GOT3 (cell line): Measurements from ENCODE around the gene SLC19A1.
"Not testable (repeated sequence)": the region's sequence is repeated elsewhere in the genome, so short reads cannot be mapped to it uniquely, and the experiment has no call there.

ENCODE experiments used
- DNase-seq: peaks from one replicate; lab custom pipeline; 2025; ENCODE audit warnings: mixed read lengths; lab: John Stamatoyannopoulos, UW

Gene SLC19A1

GRCh38 chr21:45533361-45533845 is 8.8 kb downstream of the SLC19A1 start:
- no peak for DNase-seq

DNA sequence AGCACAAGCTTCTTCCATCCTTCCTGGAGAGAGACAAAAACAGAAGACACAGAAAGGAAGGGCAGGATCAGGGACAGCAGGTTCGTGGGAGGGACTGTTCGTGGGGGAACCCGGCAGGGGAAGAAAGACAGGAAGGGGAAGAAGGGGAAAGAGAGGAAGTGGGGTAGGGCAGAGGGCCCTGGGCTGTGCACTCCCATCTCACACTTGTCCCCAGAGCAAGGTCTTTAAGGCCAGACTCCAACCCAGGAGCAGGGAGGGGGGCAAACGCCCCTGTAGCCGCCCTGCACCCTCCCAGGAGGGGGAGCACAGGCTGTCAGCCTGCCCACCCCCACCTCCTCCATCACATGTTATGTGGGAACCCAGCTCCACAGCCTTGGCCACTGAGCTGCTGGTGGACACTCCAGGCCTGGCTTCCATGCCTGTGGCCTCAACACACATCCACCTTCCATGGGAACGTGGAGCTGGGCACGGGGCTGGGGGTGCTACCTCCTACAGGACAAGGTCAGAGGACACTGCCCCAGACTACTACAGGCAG is 9.3 kb downstream of the SLC19A1 start:
- DNase-seq: no peak

GRCh38 chr21:45531393-45532215 is 10.6 kb downstream of the SLC19A1 start:
- no peak for DNase-seq

DNA sequence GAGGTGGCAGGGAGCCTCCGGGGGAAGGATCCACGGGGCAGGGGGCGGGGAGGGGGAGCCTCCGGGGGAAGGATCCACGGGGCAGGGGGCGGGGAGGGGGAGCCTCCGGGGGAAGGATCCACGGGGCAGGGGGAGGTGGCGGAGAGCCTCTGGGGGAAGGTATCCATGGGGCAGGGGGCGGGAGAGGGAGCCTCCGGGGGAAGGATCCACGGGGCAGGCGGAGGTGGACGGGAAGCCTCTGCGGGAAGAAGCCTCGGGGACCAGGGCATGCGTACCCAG is 11.2 kb downstream of the SLC19A1 start:
- DNase-seq: not testable (repeated sequence)

DNA sequence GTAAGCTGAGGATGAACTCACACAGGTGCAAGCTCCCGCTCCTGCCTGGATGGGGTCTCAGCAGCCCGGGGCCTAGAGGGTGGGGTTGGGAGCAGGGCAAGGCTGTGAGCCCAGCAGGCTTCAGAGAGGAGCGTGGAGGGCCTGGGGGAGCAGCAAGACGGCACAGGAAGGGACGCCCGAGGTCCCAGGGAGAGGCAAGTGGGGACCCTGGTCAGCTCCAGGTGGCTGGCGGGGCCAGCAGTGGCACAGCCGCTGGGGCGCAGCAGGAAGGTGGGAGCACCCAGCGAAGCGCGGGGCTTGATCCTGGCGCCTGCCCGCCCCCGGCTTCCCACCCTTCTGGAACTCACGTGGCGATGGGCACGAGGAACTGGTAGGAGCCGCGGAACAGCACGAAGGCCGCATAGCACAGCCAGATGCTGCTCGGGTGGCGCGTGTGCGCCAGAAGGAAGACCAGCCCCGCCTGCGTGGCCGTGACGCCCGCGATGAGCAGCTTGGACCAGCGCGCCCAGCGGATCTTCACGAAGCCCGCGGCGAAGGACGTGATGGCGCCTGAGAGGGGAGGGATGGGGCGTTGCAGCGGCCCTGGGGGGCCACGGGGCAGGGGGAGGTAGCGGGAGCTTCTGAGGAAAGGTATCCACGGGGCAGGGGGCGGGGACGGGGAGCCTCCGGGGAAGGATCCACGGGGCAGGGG is 11.7 kb downstream of the SLC19A1 start:
- DNase-seq: no peak

GRCh38 chr21:45529785-45530422 is 12.3 kb downstream of the SLC19A1 start:
- DNase-seq: no peak

DNA sequence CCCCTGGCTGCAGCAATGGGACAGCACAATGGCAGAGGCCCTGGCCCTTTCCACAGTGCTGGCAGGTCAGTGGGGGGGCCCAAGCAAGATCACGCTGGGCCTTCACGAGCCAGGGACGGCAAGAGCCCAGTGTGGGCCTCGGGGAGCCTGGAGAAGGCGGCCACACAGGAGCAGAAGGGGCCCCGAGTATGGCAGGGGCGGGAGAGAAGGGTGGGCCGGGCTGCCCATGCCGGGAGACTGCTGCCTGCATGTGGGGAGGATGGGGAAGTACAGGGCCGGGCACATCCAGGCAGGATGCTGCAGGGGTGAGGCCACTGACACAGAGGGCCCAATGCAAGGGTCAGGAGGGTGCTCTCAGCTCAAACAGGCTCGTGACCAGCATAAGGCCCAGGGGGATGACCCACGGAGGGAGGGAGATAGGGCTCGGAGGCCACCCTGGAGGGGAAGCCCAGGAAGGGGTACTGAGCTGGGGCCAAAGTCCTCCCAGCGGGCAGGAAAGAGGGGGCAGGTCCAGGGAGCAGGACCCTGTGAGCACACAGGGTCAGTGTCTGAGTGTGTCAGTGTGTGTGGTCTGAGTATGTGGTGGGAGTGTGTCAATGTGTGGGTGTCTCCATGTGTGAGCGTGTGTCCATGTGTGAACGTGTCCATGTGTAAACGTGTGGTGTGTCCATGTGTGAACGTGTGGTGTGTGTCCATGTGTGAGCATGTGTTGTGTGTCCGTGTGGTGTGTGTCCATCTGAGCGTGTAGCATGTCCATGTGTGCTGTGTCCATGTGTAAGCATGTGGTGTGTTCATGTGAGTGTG is 13.1 kb downstream of the SLC19A1 start:
- DNase-seq: no peak

- no peak for DNase-seq
Observed at GRCh38 chr21:45528028-45528705, 14.1 kb downstream of the SLC19A1 start.

- not testable (repeated sequence) for DNase-seq
Observed at GRCh38 chr21:45527151-45527999, 14.9 kb downstream of the SLC19A1 start.

DNA sequence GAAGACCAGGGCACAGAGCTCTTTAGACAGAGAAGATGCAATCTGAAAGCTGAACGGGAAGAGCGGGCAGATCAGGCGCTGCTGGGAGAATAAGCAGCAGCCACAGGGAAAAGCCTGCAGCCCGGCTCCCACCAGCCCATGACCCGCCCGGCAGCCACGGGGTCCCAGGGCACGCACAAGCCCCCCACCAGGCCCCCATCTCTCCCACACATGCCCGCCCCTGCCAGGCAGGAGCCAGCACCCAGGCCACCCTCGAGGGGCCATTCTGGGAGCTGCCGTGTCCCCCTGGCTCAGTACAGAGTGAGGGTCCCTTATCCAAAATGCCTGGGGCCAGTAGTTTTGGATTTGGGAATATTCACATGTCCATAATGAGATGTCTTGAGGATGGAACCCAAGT is 16.3 kb downstream of the SLC19A1 start:
- no peak for DNase-seq

- DNase-seq: no peak
Observed at GRCh38 chr21:45525153-45525909, 16.9 kb downstream of the SLC19A1 start.

DNA sequence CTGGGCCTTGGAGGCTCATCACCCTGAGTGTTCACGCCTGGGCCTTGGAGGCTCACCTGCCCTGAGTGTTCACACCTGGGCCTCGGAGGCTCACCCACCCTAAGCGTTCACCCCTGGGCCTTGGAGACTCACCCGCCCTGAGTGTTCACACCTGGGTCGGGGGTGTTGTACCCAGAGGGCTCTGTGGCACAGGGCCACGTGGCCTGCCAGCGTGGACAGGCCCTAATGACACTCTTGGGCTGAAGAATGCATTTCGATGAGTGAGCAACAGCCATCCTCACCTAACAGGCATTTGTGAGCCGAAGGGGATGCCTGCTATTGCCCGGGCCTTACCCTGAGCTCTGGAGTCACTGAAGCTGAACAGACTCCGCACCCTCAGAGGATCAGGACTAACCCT is 17.5 kb downstream of the SLC19A1 start:
- DNase-seq: no peak

DNA sequence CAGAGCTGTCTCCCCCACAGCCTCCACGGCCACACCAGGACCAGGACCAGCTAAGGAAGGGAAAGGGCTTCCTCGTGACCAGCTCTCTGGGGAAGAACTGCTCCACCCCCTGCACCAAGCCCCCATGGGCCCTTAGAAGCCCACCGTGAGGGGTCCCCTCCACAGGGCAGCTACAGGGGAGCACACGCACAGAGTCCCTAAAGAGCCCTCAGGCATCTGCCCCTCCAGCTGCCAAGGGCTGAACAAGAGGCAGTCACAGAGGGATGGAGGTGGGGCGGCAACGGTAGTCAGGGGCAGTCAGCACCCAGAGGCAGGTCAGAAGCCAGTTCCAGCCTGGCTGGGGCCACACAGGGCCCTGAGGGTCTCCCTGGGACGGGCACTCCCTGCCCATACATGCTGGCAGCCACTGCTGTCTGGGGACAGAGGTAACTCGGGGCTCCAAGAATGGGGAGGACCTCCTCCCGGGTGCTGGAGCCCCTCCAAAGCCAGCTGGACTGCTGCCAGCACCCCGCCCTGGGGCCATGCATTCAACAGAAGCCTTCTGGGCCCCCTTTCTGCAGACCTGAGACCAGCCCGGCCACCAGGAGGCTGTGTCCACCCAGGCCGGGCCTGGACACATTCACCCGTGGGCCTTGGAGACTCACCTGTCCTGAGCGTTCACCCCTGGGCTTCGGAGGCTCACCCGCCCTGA is 18.7 kb downstream of the SLC19A1 start:
- DNase-seq: no peak

- no peak for DNase-seq
Observed at GRCh38 chr21:45522986-45523385, 19.3 kb downstream of the SLC19A1 start.

DNA sequence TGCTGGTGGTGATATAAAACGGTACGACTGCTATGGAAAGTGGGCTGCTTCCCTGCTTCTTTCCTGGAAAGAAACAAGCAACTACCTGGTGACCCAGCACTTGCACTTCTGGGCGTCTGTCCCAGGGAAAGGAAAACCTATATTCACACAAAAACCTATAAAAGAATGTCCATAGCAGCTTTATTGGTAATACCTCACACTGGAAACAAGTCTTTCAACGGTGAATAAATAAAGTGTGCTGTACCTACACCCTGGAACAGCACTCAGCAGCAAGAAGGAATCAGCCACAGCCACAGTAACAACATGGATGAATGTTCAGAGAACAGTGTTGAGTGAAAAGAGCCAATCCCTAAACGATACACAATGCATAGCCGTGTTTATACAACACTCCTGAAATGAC is 19.9 kb downstream of the SLC19A1 start:
- DNase-seq: no peak

GRCh38 chr21:45521241-45521640 is 21.0 kb downstream of the SLC19A1 start:
- DNase-seq: no peak

DNA sequence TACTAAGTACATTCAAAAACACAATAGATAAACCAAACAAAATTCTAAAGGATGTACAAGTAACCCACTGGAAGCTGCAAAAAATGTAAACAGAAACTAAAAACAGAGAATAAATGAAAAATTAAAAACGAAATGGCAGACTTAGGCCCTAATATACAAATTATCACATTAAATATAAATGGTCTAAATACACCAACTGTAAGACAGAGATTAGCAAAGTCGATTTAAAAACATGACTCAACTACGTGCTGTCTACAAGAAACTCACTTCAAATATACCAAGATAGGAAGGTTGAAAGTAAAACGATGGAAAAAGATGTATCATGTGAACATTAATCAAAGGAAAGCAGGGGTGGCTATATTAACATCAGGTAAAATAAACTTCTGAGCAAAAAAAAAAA is 23.1 kb downstream of the SLC19A1 start:
- no peak for DNase-seq

DNA sequence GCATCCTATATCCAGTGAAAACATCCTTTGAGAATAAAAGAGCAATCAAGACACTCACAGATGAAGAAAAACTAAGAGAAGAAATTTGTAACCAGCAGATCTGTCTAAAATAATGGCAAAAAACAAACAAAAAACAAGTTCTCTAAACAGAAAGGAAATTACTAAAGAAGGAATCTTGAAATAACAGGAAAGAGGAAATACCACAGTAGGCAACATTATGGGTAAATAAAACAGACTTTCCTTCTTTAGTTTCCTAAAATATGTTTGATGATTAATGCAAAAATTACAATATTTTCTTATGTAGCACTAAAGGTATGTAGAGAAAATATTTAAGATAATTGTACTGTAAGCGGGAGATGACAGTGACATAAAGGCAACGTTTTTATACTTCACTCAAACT is 23.5 kb downstream of the SLC19A1 start:
- DNase-seq: no peak
